Kidney epithelial cell (primary cell): ENCODE data around the gene TBX1. TPM values are rescaled to one million over a fixed set of nuclear protein-coding genes. Genes with fewer than 3 reads are reported as not detected.

Experiments
- DNase-seq: peaks from one replicate; pipeline ENCODE4 v3.0.0-alpha.2; 2010; ENCODE audit warnings: low read depth
- H3K27me3 ChIP-seq: 2 replicates; pipeline ENCODE4 v1.6.0; 2011; ENCODE audit warnings: low read length; ENCODE audit not compliant: control insufficient read depth, insufficient read depth
- H3K36me3 ChIP-seq: 2 replicates; pipeline ENCODE4 v1.5.1; 2011; ENCODE audit warnings: low read length; ENCODE audit not compliant: control insufficient read depth, insufficient read depth
- H3K4me3 ChIP-seq: 2 replicates; pipeline ENCODE4 v1.5.1; 2011; ENCODE audit warnings: low read depth, mild to moderate bottlenecking, control low read depth, low read length
- CTCF ChIP-seq: IDR thresholded peaks from 2 replicates; pipeline ENCODE4 v1.5.1; 2011; ENCODE audit warnings: mild to moderate bottlenecking, moderate library complexity, low read length, control low read depth, inconsistent platforms; ENCODE audit not compliant: insufficient read depth, poor library complexity, severe bottlenecking
- total RNA-seq: library from RNA; depleted of rRNA; stranded (reverse); fragments of >200 nt; gene quantifications from 2 replicates; pipeline ENCODE4 v1.2.3, GENCODE V29; 2015

The TBX1 gene
- total RNA-seq, 1 donor from 2014 or later: not detected

GRCh38 chr22:19770349-19771220 is 10.0 kb downstream of the TBX1 start:
- Histone ChIP-seq H3K4me3 (no peak overlapping the region), H3K36me3 (no peaks in the 10 kb centered on the region), H3K27me3 (peaks cover 71% of the 10 kb centered on the region)
- DNase-seq: no peak
- TF ChIP-seq CTCF: no peak

- H3K4me3 ChIP-seq: no peak overlapping the region
- H3K27me3 ChIP-seq: peaks cover 55% of the 10 kb centered on the region
Measured at GRCh38 chr22:19772422-19772672, 11.8 kb downstream of the TBX1 start.

GRCh38 chr22:19772673-19773469 is 12.3 kb downstream of the TBX1 start:
- no peak for TF ChIP-seq CTCF
- Histone ChIP-seq H3K4me3 (no peak overlapping the region), H3K36me3 (no peaks in the 10 kb centered on the region), H3K27me3 (peaks cover 50% of the 10 kb centered on the region)
- no peak for DNase-seq

More at GRCh38 chr22:19772422-19772672, 11.8 kb downstream of the TBX1 start:
- no peaks in the 10 kb centered on the region for H3K36me3 ChIP-seq
- DNase-seq: no peak
- no peak for TF ChIP-seq CTCF

- no peak overlapping the region for H3K4me3 ChIP-seq
- H3K27me3 ChIP-seq: peaks cover 43% of the 10 kb centered on the region
- no peak for DNase-seq
- H3K36me3 ChIP-seq: no peaks in the 10 kb centered on the region
- TF ChIP-seq CTCF: no peak
Measured at GRCh38 chr22:19773470-19774040, 13.0 kb downstream of the TBX1 start.

GRCh38 chr22:19774628-19775027 is 14.1 kb downstream of the TBX1 start:
- no peak for TF ChIP-seq CTCF
- peaks cover 38% of the 10 kb centered on the region for H3K27me3 ChIP-seq
- DNase-seq: no peak

More at GRCh38 chr22:19774628-19775027, 14.1 kb downstream of the TBX1 start:
- Histone ChIP-seq H3K36me3 (no peaks in the 10 kb centered on the region), H3K4me3 (no peak overlapping the region)
